ENCODE data around the gene FNDC3B.

GRCh38 chr3:172441581-172441980, 402.2 kb downstream of the FNDC3B start:
- TF ChIP-seq, protein P1, sequence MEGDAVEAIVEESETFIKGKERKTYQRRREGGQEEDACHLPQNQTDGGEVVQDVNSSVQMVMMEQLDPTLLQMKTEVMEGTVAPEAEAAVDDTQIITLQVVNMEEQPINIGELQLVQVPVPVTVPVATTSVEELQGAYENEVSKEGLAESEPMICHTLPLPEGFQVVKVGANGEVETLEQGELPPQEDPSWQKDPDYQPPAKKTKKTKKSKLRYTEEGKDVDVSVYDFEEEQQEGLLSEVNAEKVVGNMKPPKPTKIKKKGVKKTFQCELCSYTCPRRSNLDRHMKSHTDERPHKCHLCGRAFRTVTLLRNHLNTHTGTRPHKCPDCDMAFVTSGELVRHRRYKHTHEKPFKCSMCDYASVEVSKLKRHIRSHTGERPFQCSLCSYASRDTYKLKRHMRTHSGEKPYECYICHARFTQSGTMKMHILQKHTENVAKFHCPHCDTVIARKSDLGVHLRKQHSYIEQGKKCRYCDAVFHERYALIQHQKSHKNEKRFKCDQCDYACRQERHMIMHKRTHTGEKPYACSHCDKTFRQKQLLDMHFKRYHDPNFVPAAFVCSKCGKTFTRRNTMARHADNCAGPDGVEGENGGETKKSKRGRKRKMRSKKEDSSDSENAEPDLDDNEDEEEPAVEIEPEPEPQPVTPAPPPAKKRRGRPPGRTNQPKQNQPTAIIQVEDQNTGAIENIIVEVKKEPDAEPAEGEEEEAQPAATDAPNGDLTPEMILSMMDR (IDR thresholded peaks at IDR 0.05) = no peak
- no peak for TF ChIP-seq POLR2A (IDR thresholded peaks at IDR 0.05)
- TF ChIP-seq EP300 (IDR thresholded peaks at IDR 0.05) = no peak
- TF ChIP-seq POLR2AphosphoS5 (IDR thresholded peaks at IDR 0.05) = no peak
